ENCODE data around the gene EVX2. TPM values are rescaled to one million over a fixed set of nuclear protein-coding genes. Genes with fewer than 3 reads are reported as not detected.
A peak's percentile ranks its signal among the peaks of the same experiment; 100 is the strongest.

The EVX2 gene
- total and polyA plus RNA-seq, 9 of the 15 experiments (the other 6 are each of a cell fraction or from before 2014, with no cell fraction given), result not detected

DNA sequence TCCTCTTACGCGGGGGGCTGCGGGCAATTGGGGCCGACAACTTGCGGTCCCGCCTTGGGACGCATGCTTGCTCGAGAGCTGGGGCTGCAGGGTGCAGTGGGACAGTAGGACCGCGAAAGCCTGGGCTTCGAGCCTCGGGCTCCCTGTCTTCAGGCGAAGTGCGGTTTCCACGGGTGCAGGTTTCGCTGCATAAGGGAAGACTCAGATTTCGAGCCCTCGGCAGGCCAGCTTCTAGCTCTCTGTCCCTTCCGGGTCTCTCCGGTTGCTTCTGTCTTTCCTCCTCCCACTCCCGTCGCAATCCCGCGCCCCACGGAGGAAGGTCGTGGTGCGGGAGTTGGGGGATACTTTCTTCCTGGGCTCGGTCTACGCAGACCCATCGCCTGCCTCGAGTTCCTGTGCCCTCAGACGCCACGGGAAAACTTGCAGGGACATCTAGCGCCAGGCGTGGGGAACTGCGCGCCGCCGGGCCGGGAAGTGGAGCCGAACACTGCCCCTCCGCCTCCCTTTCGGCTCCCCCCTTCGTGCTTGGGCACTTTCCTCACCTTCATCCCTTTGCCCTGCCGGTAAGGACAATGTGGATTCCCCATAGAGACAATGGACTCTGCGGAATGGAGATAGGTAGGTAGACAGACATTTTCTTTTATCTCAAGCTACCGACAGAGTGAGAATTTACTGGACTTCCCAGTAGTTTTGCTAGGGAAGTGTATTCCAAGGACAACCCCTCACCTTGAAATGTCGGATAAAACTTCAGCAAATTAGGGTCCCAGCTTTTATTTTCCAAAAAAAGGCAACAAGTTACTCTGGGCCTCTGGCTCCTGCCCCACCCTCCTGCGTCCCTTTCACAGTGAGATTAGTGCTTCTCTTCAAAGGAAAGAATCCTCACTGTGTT lies 4.5 kb upstream of the EVX2 start (continued):
- TF ChIP-seq, protein P1, sequence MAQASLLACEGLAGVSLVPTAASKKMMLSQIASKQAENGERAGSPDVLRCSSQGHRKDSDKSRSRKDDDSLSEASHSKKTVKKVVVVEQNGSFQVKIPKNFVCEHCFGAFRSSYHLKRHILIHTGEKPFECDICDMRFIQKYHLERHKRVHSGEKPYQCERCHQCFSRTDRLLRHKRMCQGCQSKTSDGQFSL (CRISPR knock-in tag; IDR thresholded peaks at IDR 0.05), result no peak
- TF ChIP-seq, protein P1 (tag; IDR thresholded peaks at IDR 0.05), result 0 out of 4 replicates have a peak, but pooled peaks of 1 of the 2 experiments have one; percentile 23
- no peak for TF ChIP-seq HMGN3 (IDR thresholded peaks at IDR 0.05; ENCODE audit: borderline replicate concordance, extremely low read depth, insufficient read length, low read depth, low read length)
- no peak for TF ChIP-seq RFX7 (CRISPR knock-in tag; IDR thresholded peaks at IDR 0.05)
- peak; percentile 71; the same call in 1 of the 2 replicates for TF ChIP-seq STAG1 (CRISPR knock-in tag; IDR thresholded peaks at IDR 0.05; ENCODE audit: borderline replicate concordance)
- TF ChIP-seq, protein P2, sequence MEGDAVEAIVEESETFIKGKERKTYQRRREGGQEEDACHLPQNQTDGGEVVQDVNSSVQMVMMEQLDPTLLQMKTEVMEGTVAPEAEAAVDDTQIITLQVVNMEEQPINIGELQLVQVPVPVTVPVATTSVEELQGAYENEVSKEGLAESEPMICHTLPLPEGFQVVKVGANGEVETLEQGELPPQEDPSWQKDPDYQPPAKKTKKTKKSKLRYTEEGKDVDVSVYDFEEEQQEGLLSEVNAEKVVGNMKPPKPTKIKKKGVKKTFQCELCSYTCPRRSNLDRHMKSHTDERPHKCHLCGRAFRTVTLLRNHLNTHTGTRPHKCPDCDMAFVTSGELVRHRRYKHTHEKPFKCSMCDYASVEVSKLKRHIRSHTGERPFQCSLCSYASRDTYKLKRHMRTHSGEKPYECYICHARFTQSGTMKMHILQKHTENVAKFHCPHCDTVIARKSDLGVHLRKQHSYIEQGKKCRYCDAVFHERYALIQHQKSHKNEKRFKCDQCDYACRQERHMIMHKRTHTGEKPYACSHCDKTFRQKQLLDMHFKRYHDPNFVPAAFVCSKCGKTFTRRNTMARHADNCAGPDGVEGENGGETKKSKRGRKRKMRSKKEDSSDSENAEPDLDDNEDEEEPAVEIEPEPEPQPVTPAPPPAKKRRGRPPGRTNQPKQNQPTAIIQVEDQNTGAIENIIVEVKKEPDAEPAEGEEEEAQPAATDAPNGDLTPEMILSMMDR (IDR thresholded peaks at IDR 0.05 in 2 of 3, conservative IDR thresholded peaks at IDR 0.05 in 1 of 3; ENCODE audit: insufficient read depth in 2 of 3, low read depth in 1 of 3, low read length in 3 of 3), result peak; percentile 81 to 82 (median 81)
- TF ChIP-seq, protein P3, sequence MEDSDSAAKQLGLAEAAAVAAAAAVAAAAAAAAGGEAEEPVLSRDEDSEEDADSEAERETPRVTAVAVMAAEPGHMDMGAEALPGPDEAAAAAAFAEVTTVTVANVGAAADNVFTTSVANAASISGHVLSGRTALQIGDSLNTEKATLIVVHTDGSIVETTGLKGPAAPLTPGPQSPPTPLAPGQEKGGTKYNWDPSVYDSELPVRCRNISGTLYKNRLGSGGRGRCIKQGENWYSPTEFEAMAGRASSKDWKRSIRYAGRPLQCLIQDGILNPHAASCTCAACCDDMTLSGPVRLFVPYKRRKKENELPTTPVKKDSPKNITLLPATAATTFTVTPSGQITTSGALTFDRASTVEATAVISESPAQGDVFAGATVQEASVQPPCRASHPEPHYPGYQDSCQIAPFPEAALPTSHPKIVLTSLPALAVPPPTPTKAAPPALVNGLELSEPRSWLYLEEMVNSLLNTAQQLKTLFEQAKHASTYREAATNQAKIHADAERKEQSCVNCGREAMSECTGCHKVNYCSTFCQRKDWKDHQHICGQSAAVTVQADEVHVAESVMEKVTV (CRISPR knock-in tag; IDR thresholded peaks at IDR 0.05), result peak; percentile 56
- TF ChIP-seq SMC3 (conservative IDR thresholded peaks at IDR 0.05; ENCODE audit: insufficient read depth, low read depth, low read length), result peak; percentile 61
- peak; percentile 95 for TF ChIP-seq ZSCAN29 (IDR thresholded peaks at IDR 0.05)
- TF ChIP-seq ESRRA (IDR thresholded peaks at IDR 0.05; ENCODE audit: borderline replicate concordance, low read depth), result no peak
- TF ChIP-seq RAD21 (CRISPR knock-in tag; conservative IDR thresholded peaks at IDR 0.05 in 1 of 2, IDR thresholded peaks at IDR 0.05 in 1 of 2), result peak; percentile 79 to 82
- TF ChIP-seq RCOR1 (IDR thresholded peaks at IDR 0.05; ENCODE audit: borderline replicate concordance in 1 of 2, low read depth in 2 of 2, low read length in 2 of 2), result 0 out of 4 replicates have a peak, but pooled peaks of 1 of the 2 experiments have one; percentile 31
- TF ChIP-seq NFRKB (IDR thresholded peaks at IDR 0.05; ENCODE audit: low read depth), result no peak
- TF ChIP-seq CTBP1 (IDR thresholded peaks at IDR 0.05; ENCODE audit: borderline replicate concordance), result 0 out of 2 replicates have a peak, but pooled peaks have one; percentile 26
- peak; percentile 47; the same call in 1 of the 2 replicates for TF ChIP-seq SAFB (IDR thresholded peaks at IDR 0.05; ENCODE audit: borderline replicate concordance, low read depth, low read length)
- TF ChIP-seq, protein P4, sequence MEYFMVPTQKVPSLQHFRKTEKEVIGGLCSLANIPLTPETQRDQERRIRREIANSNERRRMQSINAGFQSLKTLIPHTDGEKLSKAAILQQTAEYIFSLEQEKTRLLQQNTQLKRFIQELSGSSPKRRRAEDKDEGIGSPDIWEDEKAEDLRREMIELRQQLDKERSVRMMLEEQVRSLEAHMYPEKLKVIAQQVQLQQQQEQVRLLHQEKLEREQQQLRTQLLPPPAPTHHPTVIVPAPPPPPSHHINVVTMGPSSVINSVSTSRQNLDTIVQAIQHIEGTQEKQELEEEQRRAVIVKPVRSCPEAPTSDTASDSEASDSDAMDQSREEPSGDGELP (CRISPR knock-in tag; IDR thresholded peaks at IDR 0.05; ENCODE audit: borderline replicate concordance), result peak; percentile 46; the same call in 1 of the 2 replicates
